Ovary (tissue), 9 donors: ENCODE measurements around the gene ATG3. TPM values are rescaled to one million over a fixed set of nuclear protein-coding genes. Genes with fewer than 3 reads are reported as not detected.

Experiments used
- DNase-seq, 5 donors: peaks; one replicate each; pipeline ENCODE4 v3.0.0-alpha.2; 2019 to 2020
- H3K27ac ChIP-seq, 2 donors: fragments of 200-600 bp; one replicate each; pipeline versions ENCODE4 v1.5.1 to v1.8.0; 2019 to 2022
- H3K27me3 ChIP-seq: fragments of 200-600 bp; one replicate; pipeline ENCODE4 v1.8.0; 2022
- H3K36me3 ChIP-seq: fragments of 200-600 bp; sonication (generic); one replicate; pipeline ENCODE4 v1.5.1; 2019
- H3K4me1 ChIP-seq: one replicate; pipeline ENCODE4 v1.8.1; 2013; ENCODE audit warnings: mild to moderate bottlenecking, moderate library complexity; ENCODE audit not compliant: insufficient read depth
- H3K4me3 ChIP-seq: fragments of 200-600 bp; sonication (generic); one replicate; pipeline ENCODE4 v1.5.1; 2017
- H3K9me3 ChIP-seq, 2 donors: fragments of 200-600 bp in 1 of 2; sonication (generic) in 1 of 2; one replicate each; pipeline versions ENCODE4 v1.5.1 to v1.8.1; 2013 to 2019; ENCODE audit warnings: mild to moderate bottlenecking in 1 of 2, moderate library complexity in 1 of 2
- CTCF ChIP-seq, 3 donors: fragments of 450-650 bp in 2 of 3; fragments of 200-600 bp in 1 of 3; IDR thresholded peaks; one replicate each; pipeline versions ENCODE4 v1.5.1 to v1.8.0; 2016 to 2022; ENCODE audit warnings: antibody characterized with exemption in 3 of 3, mild to moderate bottlenecking in 1 of 3
- EP300 ChIP-seq: sonication (generic); formaldehyde crosslinking; IDR thresholded peaks from one replicate; pipeline ENCODE4 v1.6.1; 2017; ENCODE audit warnings: antibody characterized with exemption
- POLR2A ChIP-seq: fragments of 450-650 bp; IDR thresholded peaks from one replicate; pipeline ENCODE4 v1.6.1; 2017; ENCODE audit warnings: antibody characterized with exemption, mild to moderate bottlenecking, moderate library complexity
- WGBS, 3 donors: extraction: QIAGEN DNeasy Blood & Tissue Kit in 1 of 3; methylation state at CpG; one replicate each; pipeline versions ENCODE4 v1.1.5 to v1.1.7; 2013 to 2017; 5-methylcytosine and 5-hydroxymethylcytosine counted together
- intact Hi-C, 4 donors: fragments of 100-400 bp; cut with DNase I; formaldehyde crosslinking; loops; one replicate each; pipeline versions ENCODE4 v1.11.0 to v1.15.1; 2022 to 2023
- polyA plus RNA-seq, 2 donors: library from polyadenylated mRNA; stranded (reverse); fragments of 200-250 nt in 1 of 2; fragments of 350-450 nt in 1 of 2; fragmentation: Illumina TruSeq in 1 of 2; extraction: RNeasy Lipid Tissue Mini Kit (QIAGEN cat#74804) in 1 of 2; gene quantifications; one replicate each; pipeline ENCODE4 v1.2.3, GENCODE V29; 2013 to 2014
- total RNA-seq, 7 donors: library from RNA; depleted of rRNA in 2 of 7; stranded (reverse); fragments of >200 nt in 2 of 7; fragmentation: NEBNext Ultra II Directional in 3 of 7; extraction: Animal tissue kit (Norgen Biotek cat#: 25700) in 3 of 7; gene quantifications; one replicate each; pipeline versions ENCODE4 v1.1.0 to v1.2.4, GENCODE V29; 2016 to 2023
- donor health status: DM: no; HTN: no; CAD: no; lungs with moderate emphysema.
- donor health status: DM: no; HTN: no; CAD: no.
- donor health status: Bipolar disorder and iron deficiency.
- donor health status: DM: yes; HTN: yes; CAD: no.
- donor health status: DM: no; HTN: no; CAD: no.
- donor health status: DM: yes; HTN: yes; CAD: no.

Gene ATG3
- total and polyA plus RNA-seq, 9 donors: 28.4 to 59.4 (median 40.7) TPM

GRCh38 chr3:112583105-112583504 is 21.3 kb upstream of the ATG3 start:
- H3K36me3 ChIP-seq: no peaks in the 10 kb centered on the region

GRCh38 chr3:112582244-112582874 is 20.6 kb upstream of the ATG3 start:
- Histone ChIP-seq H3K27ac (no peak overlapping the region), H3K9me3 (no peaks in the 10 kb centered on the region), H3K27me3 (no peaks in the 10 kb centered on the region), H3K4me3 (no peak overlapping the region), H3K36me3 (no peaks in the 10 kb centered on the region), H3K4me1 (peaks cover 2% of the 10 kb centered on the region)
- intact Hi-C loops: loop anchor here in 2 of 4 donors (10.0 kb wide), 4 partner anchors 52 to 402 kb away; partner anchors contain the start of gene CCDC80 (in 1 of the 2)
- TF ChIP-seq EP300 (no peak), CTCF (IDR thresholded peaks at IDR 0.05) (peak; percentile 13 to 60 (median 46))
- WGBS, 3 donors: 53 to 70% (median 59%) methylated on average over 2 of the region's 2 CpGs
- peak in 4 of 5 donors; percentile 34 to 48 (median 42) for DNase-seq

More at GRCh38 chr3:112583105-112583504, 21.3 kb upstream of the ATG3 start:
- Histone ChIP-seq H3K27ac (no peak overlapping the region), H3K4me3 (no peak overlapping the region), H3K27me3 (no peaks in the 10 kb centered on the region), H3K4me1 (peaks cover 2% of the 10 kb centered on the region), H3K9me3 (no peaks in the 10 kb centered on the region)
- TF ChIP-seq EP300 (no peak), CTCF (IDR thresholded peaks at IDR 0.05) (no peak), POLR2A (no peak)
- intact Hi-C loops: loop anchor here in 2 of 4 donors (10.0 kb wide), 4 partner anchors 52 to 402 kb away; partner anchors contain the start of gene CCDC80 (in 1 of the 2)
- DNase-seq: no peak
- 73 to 82% (median 77%) methylated on average over 3 of the region's 3 CpGs for WGBS, 3 donors

- DNase-seq: no peak
- H3K4me1 ChIP-seq: peaks cover 2% of the 10 kb centered on the region
- no peak for TF ChIP-seq POLR2A
- TF ChIP-seq EP300: no peak
- no peak for TF ChIP-seq CTCF (IDR thresholded peaks at IDR 0.05)
- no peaks in the 10 kb centered on the region for H3K9me3 ChIP-seq
- H3K27me3 ChIP-seq: no peaks in the 10 kb centered on the region
- intact Hi-C loops: loop anchor here in 2 of 4 donors (5.0 to 10.0 kb wide), 5 partner anchors 55 to 405 kb away; partner anchors contain the start of gene CCDC80 (in 1 of the 2)
- WGBS, 3 donors: 24 to 44% (median 42%) methylated on average over 3 of the region's 3 CpGs
- peak overlapping the region in 1 of 2 donors; percentile 30 for H3K27ac ChIP-seq
- no peak overlapping the region for H3K4me3 ChIP-seq
- H3K36me3 ChIP-seq: no peaks in the 10 kb centered on the region
These were observed 17.9 kb upstream of the ATG3 start for GRCh38 chr3:112579697-112580096.

GRCh38 chr3:112579232-112579631 is 17.5 kb upstream of the ATG3 start:
- intact Hi-C loops: loop anchor here in 1 of 4 donors (5.0 kb wide), 1 partner anchor 233 kb away; no protein-coding TSS in a partner anchor
- DNase-seq: no peak
- no peak for TF ChIP-seq EP300
- no peak for TF ChIP-seq POLR2A
- no peak for TF ChIP-seq CTCF (IDR thresholded peaks at IDR 0.05)
- Histone ChIP-seq H3K9me3 (no peaks in the 10 kb centered on the region), H3K36me3 (no peaks in the 10 kb centered on the region), H3K27me3 (no peaks in the 10 kb centered on the region), H3K27ac (no peak overlapping the region), H3K4me3 (no peak overlapping the region), H3K4me1 (peaks cover 2% of the 10 kb centered on the region)
- WGBS, 3 donors: 89 to 93% (median 91%) methylated on average over 3 of the region's 3 CpGs
